ENCODE measurements around the gene DNPEP.

- TF ChIP-seq CREB5 (CRISPR knock-in tag; IDR thresholded peaks at IDR 0.05; ENCODE audit: low read depth) = no peak
- TF ChIP-seq, protein P1, sequence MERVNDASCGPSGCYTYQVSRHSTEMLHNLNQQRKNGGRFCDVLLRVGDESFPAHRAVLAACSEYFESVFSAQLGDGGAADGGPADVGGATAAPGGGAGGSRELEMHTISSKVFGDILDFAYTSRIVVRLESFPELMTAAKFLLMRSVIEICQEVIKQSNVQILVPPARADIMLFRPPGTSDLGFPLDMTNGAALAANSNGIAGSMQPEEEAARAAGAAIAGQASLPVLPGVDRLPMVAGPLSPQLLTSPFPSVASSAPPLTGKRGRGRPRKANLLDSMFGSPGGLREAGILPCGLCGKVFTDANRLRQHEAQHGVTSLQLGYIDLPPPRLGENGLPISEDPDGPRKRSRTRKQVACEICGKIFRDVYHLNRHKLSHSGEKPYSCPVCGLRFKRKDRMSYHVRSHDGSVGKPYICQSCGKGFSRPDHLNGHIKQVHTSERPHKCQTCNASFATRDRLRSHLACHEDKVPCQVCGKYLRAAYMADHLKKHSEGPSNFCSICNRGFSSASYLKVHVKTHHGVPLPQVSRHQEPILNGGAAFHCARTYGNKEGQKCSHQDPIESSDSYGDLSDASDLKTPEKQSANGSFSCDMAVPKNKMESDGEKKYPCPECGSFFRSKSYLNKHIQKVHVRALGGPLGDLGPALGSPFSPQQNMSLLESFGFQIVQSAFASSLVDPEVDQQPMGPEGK (CRISPR knock-in tag; IDR thresholded peaks at IDR 0.05; ENCODE audit: borderline replicate concordance) = no peak
- no peak for TF ChIP-seq ARNTL (CRISPR knock-in tag; IDR thresholded peaks at IDR 0.05; ENCODE audit: borderline replicate concordance, low read depth)
- no peak for TF ChIP-seq ZFP30 (CRISPR knock-in tag; IDR thresholded peaks at IDR 0.05)
- TF ChIP-seq ISL1 (CRISPR knock-in tag; IDR thresholded peaks at IDR 0.05) = no peak
Measured at GRCh38 chr2:219396863-219397457, 9.2 kb upstream of the DNPEP start.

Data from SK-N-SH treated with all-trans-retinoic acid at 6 μM for 48 hours (cell line).